ENCODE data around the gene SBDS.

DNA sequence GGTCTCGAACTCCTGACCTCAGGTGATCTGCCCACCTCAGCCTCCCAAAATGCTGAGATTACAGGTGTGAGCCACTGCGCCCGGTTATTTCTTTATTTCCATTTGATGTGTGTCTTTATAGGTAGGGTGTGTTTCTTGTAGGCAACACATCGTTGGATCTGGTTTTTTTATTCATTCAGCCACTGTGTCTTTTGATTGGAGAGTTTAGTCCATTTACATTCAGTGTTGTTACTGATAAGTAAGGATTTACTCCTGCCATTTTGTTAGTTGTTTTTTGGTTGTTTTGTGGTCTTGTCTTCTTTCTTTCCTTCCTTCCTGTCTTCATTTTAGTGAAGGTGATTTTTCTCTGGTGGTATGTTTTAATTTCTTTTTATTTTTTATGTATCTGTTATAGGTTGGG, 57.4 kb downstream of the SBDS start:
- TF ChIP-seq POLR2A (IDR thresholded peaks at IDR 0.05), result no peak
- TF ChIP-seq, protein P1, sequence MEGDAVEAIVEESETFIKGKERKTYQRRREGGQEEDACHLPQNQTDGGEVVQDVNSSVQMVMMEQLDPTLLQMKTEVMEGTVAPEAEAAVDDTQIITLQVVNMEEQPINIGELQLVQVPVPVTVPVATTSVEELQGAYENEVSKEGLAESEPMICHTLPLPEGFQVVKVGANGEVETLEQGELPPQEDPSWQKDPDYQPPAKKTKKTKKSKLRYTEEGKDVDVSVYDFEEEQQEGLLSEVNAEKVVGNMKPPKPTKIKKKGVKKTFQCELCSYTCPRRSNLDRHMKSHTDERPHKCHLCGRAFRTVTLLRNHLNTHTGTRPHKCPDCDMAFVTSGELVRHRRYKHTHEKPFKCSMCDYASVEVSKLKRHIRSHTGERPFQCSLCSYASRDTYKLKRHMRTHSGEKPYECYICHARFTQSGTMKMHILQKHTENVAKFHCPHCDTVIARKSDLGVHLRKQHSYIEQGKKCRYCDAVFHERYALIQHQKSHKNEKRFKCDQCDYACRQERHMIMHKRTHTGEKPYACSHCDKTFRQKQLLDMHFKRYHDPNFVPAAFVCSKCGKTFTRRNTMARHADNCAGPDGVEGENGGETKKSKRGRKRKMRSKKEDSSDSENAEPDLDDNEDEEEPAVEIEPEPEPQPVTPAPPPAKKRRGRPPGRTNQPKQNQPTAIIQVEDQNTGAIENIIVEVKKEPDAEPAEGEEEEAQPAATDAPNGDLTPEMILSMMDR (IDR thresholded peaks at IDR 0.05), result no peak
